ENCODE measurements around the gene CLNK. TPM values are rescaled to one million over a fixed set of nuclear protein-coding genes. Genes with fewer than 3 reads are reported as not detected.

Gene CLNK
- total RNA-seq, 4 donors from 2014 or later, result under 0.01 to 0.73 TPM; not detected in 2

GRCh38 chr4:10596586-10597290 is 87.8 kb downstream of the CLNK start:
- no peak for TF ChIP-seq POLR2AphosphoS5 (IDR thresholded peaks at IDR 0.05)
- no peak for TF ChIP-seq POLR2A (IDR thresholded peaks at IDR 0.05)
- no peak for TF ChIP-seq CTCF (IDR thresholded peaks at IDR 0.05)
- TF ChIP-seq EP300 (IDR thresholded peaks at IDR 0.05), result no peak
- Histone ChIP-seq H3K27ac (no peak overlapping the region), H3K9me3 (no peaks in the 10 kb centered on the region), H3K36me3 (no peaks in the 10 kb centered on the region), H3K4me3 (no peak overlapping the region), H3K4me1 (no peaks in the 10 kb centered on the region), H3K27me3 (no peaks in the 10 kb centered on the region)
- WGBS, 2 donors (ENCODE audit: low coverage in 1 of 2), result 95 to 100% methylated on average over 1 to 2 of the region's 2 CpGs
- no peak for ATAC-seq

- no peak for ATAC-seq
- no peak overlapping the region for H3K4me3 ChIP-seq
- 100% methylated on average over 4 of the region's 10 CpGs; no CpG with 5 or more reads in 1 of the 2 donors for WGBS, 2 donors (ENCODE audit: low coverage in 1 of 2)
- no peak overlapping the region for H3K27ac ChIP-seq
- no peaks in the 10 kb centered on the region for H3K4me1 ChIP-seq
- H3K27me3 ChIP-seq, result peaks cover 3% of the 10 kb centered on the region
- TF ChIP-seq POLR2A (IDR thresholded peaks at IDR 0.05), result no peak
- no peak for TF ChIP-seq POLR2AphosphoS5 (IDR thresholded peaks at IDR 0.05)
- TF ChIP-seq EP300 (IDR thresholded peaks at IDR 0.05), result no peak
- no peak for TF ChIP-seq CTCF (IDR thresholded peaks at IDR 0.05)
- no peaks in the 10 kb centered on the region for H3K9me3 ChIP-seq
- H3K36me3 ChIP-seq, result no peaks in the 10 kb centered on the region
These were observed 91.4 kb downstream of the CLNK start for GRCh38 chr4:10593130-10593529.

DNA sequence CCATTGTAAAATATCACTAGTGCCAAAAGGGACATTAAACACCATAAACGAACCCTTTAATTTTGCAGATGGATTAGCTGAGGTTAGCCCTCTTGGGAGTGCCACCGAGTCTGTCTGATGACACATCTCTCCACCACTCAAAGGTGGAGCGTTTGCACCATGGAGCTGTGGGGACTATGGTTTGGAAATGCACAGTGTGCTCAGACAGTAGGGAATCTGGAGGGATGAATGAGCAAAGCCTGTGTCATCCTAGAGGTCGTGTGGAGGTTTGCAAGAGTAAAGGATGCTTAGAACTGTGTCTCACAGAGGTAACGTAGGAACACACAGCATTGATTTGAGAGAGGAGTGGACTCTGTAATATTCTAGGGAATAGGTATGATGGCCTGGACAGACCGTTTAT is 93.7 kb downstream of the CLNK start:
- no peak for ATAC-seq
- no peak overlapping the region for H3K27ac ChIP-seq
- 20 to 73% methylated on average over 1 to 5 of the region's 6 CpGs for WGBS, 2 donors (ENCODE audit: low coverage in 1 of 2)
- peaks cover 3% of the 10 kb centered on the region for H3K27me3 ChIP-seq
- H3K4me1 ChIP-seq, result no peaks in the 10 kb centered on the region
- H3K4me3 ChIP-seq, result no peak overlapping the region
- TF ChIP-seq EP300 (IDR thresholded peaks at IDR 0.05) (no peak), CTCF (IDR thresholded peaks at IDR 0.05) (no peak), POLR2A (IDR thresholded peaks at IDR 0.05) (no peak), POLR2AphosphoS5 (IDR thresholded peaks at IDR 0.05) (no peak)
- no peaks in the 10 kb centered on the region for H3K36me3 ChIP-seq
- H3K9me3 ChIP-seq, result no peaks in the 10 kb centered on the region

- no peak for TF ChIP-seq POLR2AphosphoS5 (IDR thresholded peaks at IDR 0.05)
- TF ChIP-seq CTCF (IDR thresholded peaks at IDR 0.05), result no peak
- TF ChIP-seq EP300 (IDR thresholded peaks at IDR 0.05), result no peak
- no peak for TF ChIP-seq POLR2A (IDR thresholded peaks at IDR 0.05)
- Histone ChIP-seq H3K27ac (no peak overlapping the region), H3K36me3 (no peaks in the 10 kb centered on the region), H3K4me3 (no peak overlapping the region), H3K4me1 (no peaks in the 10 kb centered on the region), H3K9me3 (no peaks in the 10 kb centered on the region), H3K27me3 (peaks cover 3% of the 10 kb centered on the region)
- WGBS, 2 donors (ENCODE audit: low coverage in 1 of 2), result 33 to 62% methylated on average over 4 to 5 of the region's 5 CpGs
- no peak for ATAC-seq
These were observed 94.8 kb downstream of the CLNK start for GRCh38 chr4:10589799-10590198.

- Histone ChIP-seq H3K27ac (no peak overlapping the region), H3K36me3 (no peaks in the 10 kb centered on the region), H3K4me3 (no peak overlapping the region), H3K27me3 (peaks cover 3% of the 10 kb centered on the region), H3K4me1 (peaks cover 0 to 3% (median 0%) of the 10 kb centered on the region in 3 donors), H3K9me3 (no peaks in the 10 kb centered on the region)
- 58 to 66% methylated on average over 3 to 4 of the region's 7 CpGs for WGBS, 2 donors (ENCODE audit: low coverage in 1 of 2)
- TF ChIP-seq POLR2AphosphoS5 (IDR thresholded peaks at IDR 0.05), result no peak
- no peak for TF ChIP-seq EP300 (IDR thresholded peaks at IDR 0.05)
- TF ChIP-seq POLR2A (IDR thresholded peaks at IDR 0.05), result no peak
- TF ChIP-seq CTCF (IDR thresholded peaks at IDR 0.05), result no peak
- ATAC-seq, result no peak
These were observed 95.2 kb downstream of the CLNK start for GRCh38 chr4:10589321-10589720.
